ENCODE results near the gene FANCD2OS. TPM values are rescaled to one million over a fixed set of nuclear protein-coding genes. Genes with fewer than 3 reads are reported as not detected.

Gene FANCD2OS
- not detected in 2 replicates for total RNA-seq (2014; rRNA removed; shearing (Covaris generic))

GRCh38 chr3:10108091-10108490 is at the start of gene FANCD2OS:
FANCD2OS (minus strand) TSS chr3:10108255; CDS start chr3:10104774, 3,481 bp downstream.

GRCh38 chr3:10115326-10116137 is 7.5 kb upstream of the FANCD2OS start, which contains the start of gene BRK1:
BRK1 (plus strand) TSS chr3:10115675; CDS start chr3:10115702, 27 bp downstream.

Other genes with a start within 250 kb of the FANCD2OS start
- 0.38 and 0.48 TPM in 2 replicates for gene CIDEC, start 228.0 kb downstream of the FANCD2OS start, total RNA-seq (2014; rRNA removed; shearing (Covaris generic))
- 36.3 and 37.3 TPM in 2 replicates for gene JAGN1, start 217.6 kb downstream of the FANCD2OS start, total RNA-seq (2014; rRNA removed; shearing (Covaris generic))
- gene IL17RE, start 205.4 kb downstream of the FANCD2OS start, total RNA-seq (2014; rRNA removed; shearing (Covaris generic)): 0.15 and 0.24 TPM in 2 replicates
- gene IL17RC, start 191.2 kb downstream of the FANCD2OS start, total RNA-seq (2014; rRNA removed; shearing (Covaris generic)): 35.3 and 37.3 TPM in 2 replicates
- 18.7 and 20.7 TPM in 2 replicates for gene CRELD1, start 174.4 kb downstream of the FANCD2OS start, total RNA-seq (2014; rRNA removed; shearing (Covaris generic))
- 1.5 and 1.6 TPM in 2 replicates for gene PRRT3, start 155.8 kb downstream of the FANCD2OS start, total RNA-seq (2014; rRNA removed; shearing (Covaris generic))
- gene EMC3, start 121.4 kb downstream of the FANCD2OS start, total RNA-seq (2014; rRNA removed; shearing (Covaris generic)): 42.6 and 59.0 TPM in 2 replicates
- gene FANCD2, start 81.8 kb downstream of the FANCD2OS start, total RNA-seq (2014; rRNA removed; shearing (Covaris generic)): 42.7 and 46.6 TPM in 2 replicates
- gene BRK1, start 7.4 kb upstream of the FANCD2OS start, total RNA-seq (2014; rRNA removed; shearing (Covaris generic)): 60.2 and 60.5 TPM in 2 replicates
- 52.1 and 54.9 TPM in 2 replicates for gene VHL, start 33.5 kb upstream of the FANCD2OS start, total RNA-seq (2014; rRNA removed; shearing (Covaris generic))
- gene IRAK2, start 56.7 kb upstream of the FANCD2OS start, total RNA-seq (2014; rRNA removed; shearing (Covaris generic)): 3.5 and 4.5 TPM in 2 replicates
- gene TATDN2, start 140.2 kb upstream of the FANCD2OS start, total RNA-seq (2014; rRNA removed; shearing (Covaris generic)): 10.1 and 12.1 TPM in 2 replicates
- 0.13 and 1.8 TPM in 2 replicates for gene GHRL, start 184.7 kb upstream of the FANCD2OS start, total RNA-seq (2014; rRNA removed; shearing (Covaris generic))
- gene SEC13, start 212.9 kb upstream of the FANCD2OS start, total RNA-seq (2014; rRNA removed; shearing (Covaris generic)): 188 and 202 TPM in 2 replicates

Measured in A375 (cell line).